Lung (tissue), 12 donors: ENCODE measurements around the gene CSRNP3. TPM values are rescaled to one million over a fixed set of nuclear protein-coding genes. Genes with fewer than 3 reads are reported as not detected.

Experiments
- ATAC-seq: fragments of 200-7000 bp; cut with Tn5 transposase; one replicate; pipeline ENCODE4 v1.9.1; 2020; ENCODE audit warnings: moderate number of reproducible peaks; ENCODE audit not compliant: insufficient read depth, low FRiP score
- DNase-seq, 3 donors: peaks; one replicate each; pipeline ENCODE4 v3.0.0-alpha.2; 2013 to 2017
- H3K27ac ChIP-seq, 2 donors: one replicate each; pipeline ENCODE4 v1.5.1; 2013; ENCODE audit warnings: mild to moderate bottlenecking in 2 of 2, moderate library complexity in 2 of 2, control low read depth in 1 of 2, inconsistent platforms in 1 of 2, low read depth in 1 of 2, low read length in 1 of 2
- H3K27me3 ChIP-seq, 3 donors: one replicate each; pipeline ENCODE4 v1.5.1; 2013; ENCODE audit warnings: low read length in 2 of 3; ENCODE audit not compliant: control insufficient read depth in 3 of 3, insufficient read depth in 3 of 3
- H3K36me3 ChIP-seq, 4 donors: one replicate each; pipeline ENCODE4 v1.5.1; 2013; ENCODE audit warnings: low read length in 4 of 4, mild to moderate bottlenecking in 1 of 4, moderate library complexity in 1 of 4; ENCODE audit not compliant: control insufficient read depth in 4 of 4, insufficient read depth in 4 of 4
- H3K4me1 ChIP-seq, 5 donors: one replicate each; pipeline ENCODE4 v1.5.1; 2013; ENCODE audit warnings: low read length in 5 of 5, mild to moderate bottlenecking in 2 of 5, moderate library complexity in 1 of 5; ENCODE audit not compliant: control insufficient read depth in 5 of 5, insufficient read depth in 5 of 5
- H3K4me3 ChIP-seq: one replicate; pipeline ENCODE4 v1.5.1; 2013; ENCODE audit warnings: mild to moderate bottlenecking, control low read depth, moderate library complexity
- H3K9ac ChIP-seq, 2 donors: one replicate each; pipeline ENCODE4 v1.5.1; 2013; ENCODE audit warnings: low read length in 2 of 2, control low read depth in 1 of 2; ENCODE audit not compliant: insufficient read depth in 1 of 2
- H3K9me3 ChIP-seq, 4 donors: one replicate each; pipeline ENCODE4 v1.5.1; 2013; ENCODE audit warnings: low read length in 3 of 4, mild to moderate bottlenecking in 1 of 4, moderate library complexity in 1 of 4; ENCODE audit not compliant: control insufficient read depth in 4 of 4, insufficient read depth in 3 of 4
- WGBS, 2 donors: extraction: QIAGEN DNeasy Blood & Tissue Kit; methylation state at CpG; one replicate each; pipeline ENCODE4 v1.1.7; 2013; 5-methylcytosine and 5-hydroxymethylcytosine counted together
- polyA plus RNA-seq, 2 donors: library from polyadenylated mRNA; stranded (reverse); fragments of 200-250 nt; gene quantifications; one replicate each; pipeline ENCODE4 v1.2.1, GENCODE V29; 2013
- total RNA-seq, 2 donors: library from RNA; depleted of rRNA in 1 of 2; stranded (reverse); fragments of >200 nt in 1 of 2; gene quantifications; one replicate each; pipeline ENCODE4 v1.2.1, GENCODE V29; 2014 to 2021
- TF ChIP-seq, protein P1 (sequence below): IDR thresholded peaks from 2 replicates; pipeline ENCODE4 v1.5.1; 2012; ENCODE audit warnings: mild to moderate bottlenecking; ENCODE audit errors: control extremely low read depth, extremely low read depth
- donor health status: control.
- donor health status: control.
- donor health status: Bipolar disorder and iron deficiency.
- donor health status: healthy.
- donor health status: DM: yes; HTN: yes; CAD: no.

Gene CSRNP3
- total and polyA plus RNA-seq, 4 donors = 0.25 to 8.7 (median 1.8) TPM

DNA sequence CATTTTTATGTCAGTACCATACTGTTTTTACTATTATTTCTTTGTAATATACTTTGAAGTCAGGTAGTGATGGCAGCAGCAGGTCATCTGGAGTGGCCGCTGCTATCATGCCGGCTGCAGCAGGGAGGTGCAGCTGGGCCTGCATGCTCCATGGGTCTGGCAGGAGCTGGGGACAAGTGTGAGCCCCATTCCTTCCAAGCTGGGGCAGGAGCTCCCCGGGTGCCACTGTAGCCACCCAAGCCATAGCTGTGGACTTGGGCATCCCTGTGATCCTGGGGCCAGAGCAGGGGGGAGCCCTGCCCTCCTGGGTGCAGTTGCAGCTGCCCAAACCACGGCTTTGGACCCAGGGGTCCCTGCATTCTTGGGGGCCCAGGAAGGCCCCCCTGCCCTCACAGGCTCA is 59.2 kb downstream of the CSRNP3 start:
- Histone ChIP-seq H3K9ac (no peak overlapping the region), H3K4me1 (no peaks in the 10 kb centered on the region), H3K4me3 (no peak overlapping the region), H3K9me3 (peaks cover 0 to 3% (median 0%) of the 10 kb centered on the region in 4 donors), H3K27ac (no peak overlapping the region), H3K36me3 (no peaks in the 10 kb centered on the region), H3K27me3 (no peaks in the 10 kb centered on the region)
- ATAC-seq (no peak), DNase-seq (no peak)
- TF ChIP-seq, protein P1, sequence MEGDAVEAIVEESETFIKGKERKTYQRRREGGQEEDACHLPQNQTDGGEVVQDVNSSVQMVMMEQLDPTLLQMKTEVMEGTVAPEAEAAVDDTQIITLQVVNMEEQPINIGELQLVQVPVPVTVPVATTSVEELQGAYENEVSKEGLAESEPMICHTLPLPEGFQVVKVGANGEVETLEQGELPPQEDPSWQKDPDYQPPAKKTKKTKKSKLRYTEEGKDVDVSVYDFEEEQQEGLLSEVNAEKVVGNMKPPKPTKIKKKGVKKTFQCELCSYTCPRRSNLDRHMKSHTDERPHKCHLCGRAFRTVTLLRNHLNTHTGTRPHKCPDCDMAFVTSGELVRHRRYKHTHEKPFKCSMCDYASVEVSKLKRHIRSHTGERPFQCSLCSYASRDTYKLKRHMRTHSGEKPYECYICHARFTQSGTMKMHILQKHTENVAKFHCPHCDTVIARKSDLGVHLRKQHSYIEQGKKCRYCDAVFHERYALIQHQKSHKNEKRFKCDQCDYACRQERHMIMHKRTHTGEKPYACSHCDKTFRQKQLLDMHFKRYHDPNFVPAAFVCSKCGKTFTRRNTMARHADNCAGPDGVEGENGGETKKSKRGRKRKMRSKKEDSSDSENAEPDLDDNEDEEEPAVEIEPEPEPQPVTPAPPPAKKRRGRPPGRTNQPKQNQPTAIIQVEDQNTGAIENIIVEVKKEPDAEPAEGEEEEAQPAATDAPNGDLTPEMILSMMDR = no peak
- WGBS, 2 donors = 93 to 100% methylated on average over 4 of the region's 4 CpGs

DNA sequence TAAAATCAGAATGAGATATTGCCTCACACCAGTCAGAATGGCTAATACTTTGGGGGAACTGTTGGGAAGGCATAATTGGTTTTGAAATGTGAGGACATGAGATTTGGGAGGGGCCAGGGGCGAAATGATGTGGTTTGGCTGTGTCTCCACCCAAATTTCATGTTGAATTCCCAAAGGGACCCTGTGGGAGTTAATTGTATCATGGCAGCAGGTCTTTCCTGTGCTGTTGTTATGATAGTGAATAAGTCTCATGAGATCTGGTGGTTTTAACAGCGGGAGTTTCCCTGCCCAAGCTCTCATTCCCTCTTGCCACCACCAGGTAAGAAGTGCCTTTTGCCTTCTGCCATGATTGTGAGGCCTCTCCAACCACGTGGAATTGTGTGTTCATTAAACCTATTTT is 59.6 kb downstream of the CSRNP3 start:
- no peaks in the 10 kb centered on the region for H3K4me1 ChIP-seq
- H3K27ac ChIP-seq = no peak overlapping the region
- WGBS, 2 donors = 84 to 90% methylated on average over 3 of the region's 3 CpGs
- H3K36me3 ChIP-seq = no peaks in the 10 kb centered on the region
- TF ChIP-seq, protein P1 = no peak
- H3K9ac ChIP-seq = no peak overlapping the region
- no peaks in the 10 kb centered on the region for H3K27me3 ChIP-seq
- H3K9me3 ChIP-seq = peaks cover 0 to 3% (median 0%) of the 10 kb centered on the region in 4 donors
- DNase-seq (no peak), ATAC-seq (no peak)
- no peak overlapping the region for H3K4me3 ChIP-seq

DNA sequence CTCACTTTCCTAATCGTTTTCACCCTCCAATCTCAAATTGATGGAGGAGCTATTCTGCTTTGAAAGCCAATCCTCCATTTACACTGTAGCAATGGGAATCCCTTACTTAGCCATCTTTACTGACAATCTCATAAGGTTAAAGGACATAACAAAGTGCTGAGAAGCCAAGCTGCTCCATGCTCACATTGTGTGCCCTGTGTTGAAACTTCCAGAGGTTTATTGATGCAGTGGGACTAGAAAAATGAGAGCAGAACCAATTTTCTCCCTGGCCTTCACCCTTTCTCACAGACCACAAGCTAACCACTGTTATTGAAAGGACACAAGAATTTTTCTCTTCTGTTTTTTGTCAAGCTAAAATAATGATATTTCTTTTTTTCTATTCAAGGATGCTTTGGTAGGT is 63.8 kb downstream of the CSRNP3 start:
- Histone ChIP-seq H3K27ac (no peak overlapping the region), H3K4me3 (no peak overlapping the region), H3K36me3 (no peaks in the 10 kb centered on the region), H3K4me1 (no peaks in the 10 kb centered on the region), H3K9ac (no peak overlapping the region), H3K9me3 (peaks cover 0 to 3% (median 0%) of the 10 kb centered on the region in 4 donors), H3K27me3 (no peaks in the 10 kb centered on the region)
- ATAC-seq = no peak
- TF ChIP-seq, protein P1 = no peak
- no peak for DNase-seq
- WGBS, 2 donors = 89 to 95% methylated on average over 1 of the region's 1 CpG

DNA sequence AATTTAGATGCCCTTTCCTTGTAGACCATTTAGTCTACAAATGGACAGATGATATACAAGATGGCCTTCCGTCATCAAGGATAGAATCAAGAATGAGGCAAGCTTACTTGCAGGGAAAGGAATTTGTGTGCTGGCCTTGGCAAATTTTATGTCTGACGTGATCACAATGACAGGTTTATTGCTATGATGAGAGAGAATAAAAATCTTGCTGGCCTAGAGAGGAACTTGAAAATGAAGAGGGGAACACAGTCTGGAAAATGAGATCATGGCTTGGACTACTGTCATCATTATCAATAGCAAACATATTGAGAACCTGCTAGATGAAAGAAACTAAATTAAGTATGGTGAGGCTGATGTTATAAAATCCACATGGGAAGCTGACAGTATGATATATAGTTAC is 66.0 kb downstream of the CSRNP3 start:
- H3K27me3 ChIP-seq = no peaks in the 10 kb centered on the region
- 83 to 91% methylated on average over 2 of the region's 2 CpGs for WGBS, 2 donors
- ATAC-seq (no peak), DNase-seq (no peak)
- H3K9me3 ChIP-seq = no peaks in the 10 kb centered on the region
- no peak overlapping the region for H3K4me3 ChIP-seq
- H3K9ac ChIP-seq = no peak overlapping the region
- H3K36me3 ChIP-seq = no peaks in the 10 kb centered on the region
- no peak overlapping the region for H3K27ac ChIP-seq
- no peaks in the 10 kb centered on the region for H3K4me1 ChIP-seq
- TF ChIP-seq, protein P1 = no peak
